ENCODE data around the gene PLA2G6. TPM values are rescaled to one million over a fixed set of nuclear protein-coding genes. Genes with fewer than 3 reads are reported as not detected.

PLA2G6 gene
- total RNA-seq, 1 experiment from 2014 or later: 39.8 TPM

DNA sequence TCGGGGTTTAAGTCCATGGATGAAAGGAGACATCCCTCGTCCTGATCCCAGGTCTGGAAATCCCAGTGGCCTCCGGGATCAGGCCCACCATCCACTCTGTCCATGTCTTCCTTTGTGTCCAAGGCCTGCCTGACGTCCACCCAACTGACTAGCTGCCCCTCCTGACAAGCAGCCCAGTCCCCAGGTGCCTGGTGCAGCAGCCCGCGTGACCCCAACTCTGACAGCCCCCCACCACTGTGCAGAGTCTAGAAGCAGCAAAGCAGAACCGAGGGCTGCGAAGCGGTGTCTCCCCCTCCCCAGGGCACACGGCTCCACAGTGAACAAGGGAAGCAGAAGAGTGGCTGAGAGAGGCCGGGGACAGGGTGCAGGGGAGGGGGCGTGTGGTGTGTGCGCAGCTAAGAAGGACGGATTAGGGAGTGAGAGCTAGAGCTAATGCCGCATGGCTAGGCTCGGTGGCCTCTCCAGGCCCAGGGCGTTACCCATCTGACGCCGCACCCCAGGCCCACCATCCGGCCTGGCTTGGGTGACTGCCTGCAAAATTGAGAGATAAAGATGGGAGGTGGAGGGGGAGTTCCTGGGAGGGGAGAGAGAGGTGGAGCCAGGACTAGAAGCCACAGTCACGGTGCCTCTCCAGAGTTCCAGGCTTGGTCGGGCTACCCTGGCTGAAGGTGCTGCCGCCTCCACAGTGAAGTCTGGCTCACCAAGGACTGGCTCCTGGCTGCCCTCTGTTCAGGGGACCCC is 54.5 kb downstream of the PLA2G6 start:
- H3K4me2 ChIP-seq: no peak overlapping the region
- no peaks in the 10 kb centered on the region for H3K27me3 ChIP-seq (ENCODE audit: insufficient read depth, low read depth)
- H3K9me2 ChIP-seq (ENCODE audit: insufficient read depth): no peaks in the 10 kb centered on the region
- H3K79me2 ChIP-seq (ENCODE audit: low read depth): no peaks in the 10 kb centered on the region
- TF ChIP-seq EZH2 (IDR thresholded peaks at IDR 0.05; ENCODE audit: low read depth): no peak
- TF ChIP-seq, protein P1, sequence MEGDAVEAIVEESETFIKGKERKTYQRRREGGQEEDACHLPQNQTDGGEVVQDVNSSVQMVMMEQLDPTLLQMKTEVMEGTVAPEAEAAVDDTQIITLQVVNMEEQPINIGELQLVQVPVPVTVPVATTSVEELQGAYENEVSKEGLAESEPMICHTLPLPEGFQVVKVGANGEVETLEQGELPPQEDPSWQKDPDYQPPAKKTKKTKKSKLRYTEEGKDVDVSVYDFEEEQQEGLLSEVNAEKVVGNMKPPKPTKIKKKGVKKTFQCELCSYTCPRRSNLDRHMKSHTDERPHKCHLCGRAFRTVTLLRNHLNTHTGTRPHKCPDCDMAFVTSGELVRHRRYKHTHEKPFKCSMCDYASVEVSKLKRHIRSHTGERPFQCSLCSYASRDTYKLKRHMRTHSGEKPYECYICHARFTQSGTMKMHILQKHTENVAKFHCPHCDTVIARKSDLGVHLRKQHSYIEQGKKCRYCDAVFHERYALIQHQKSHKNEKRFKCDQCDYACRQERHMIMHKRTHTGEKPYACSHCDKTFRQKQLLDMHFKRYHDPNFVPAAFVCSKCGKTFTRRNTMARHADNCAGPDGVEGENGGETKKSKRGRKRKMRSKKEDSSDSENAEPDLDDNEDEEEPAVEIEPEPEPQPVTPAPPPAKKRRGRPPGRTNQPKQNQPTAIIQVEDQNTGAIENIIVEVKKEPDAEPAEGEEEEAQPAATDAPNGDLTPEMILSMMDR (conservative IDR thresholded peaks at IDR 0.05): no peak
- BruUV-seq (replicated peaks): no TSS peak
- ChIA-PET CTCF (no interaction called here), POLR2A (ENCODE audit: unreplicated experiment) (no interaction called here)
- no peaks in the 10 kb centered on the region for H3K4me1 ChIP-seq (replicated peaks; ENCODE audit: insufficient read depth)
- intact Hi-C loops (cut with micrococcal nuclease; ENCODE audit: unreplicated experiment): no loop called here
- no peaks in the 10 kb centered on the region for H3K9me3 ChIP-seq (ENCODE audit: insufficient read depth, low read depth)
- DNase-seq: no peak
- no peak overlapping the region for H2AFZ ChIP-seq
- no peaks in the 10 kb centered on the region for H3K36me3 ChIP-seq (ENCODE audit: low read depth)
- 0 out of 2 replicates have a peak, but pooled peaks cover 11% of the 10 kb centered on the region for H3F3A ChIP-seq (ENCODE audit: insufficient read depth, low read depth)
- no peak overlapping the region for H3K27ac ChIP-seq
- no peaks in the 10 kb centered on the region for H4K20me1 ChIP-seq (ENCODE audit: insufficient read depth)
- H3K4me3 ChIP-seq: no peak overlapping the region

DNA sequence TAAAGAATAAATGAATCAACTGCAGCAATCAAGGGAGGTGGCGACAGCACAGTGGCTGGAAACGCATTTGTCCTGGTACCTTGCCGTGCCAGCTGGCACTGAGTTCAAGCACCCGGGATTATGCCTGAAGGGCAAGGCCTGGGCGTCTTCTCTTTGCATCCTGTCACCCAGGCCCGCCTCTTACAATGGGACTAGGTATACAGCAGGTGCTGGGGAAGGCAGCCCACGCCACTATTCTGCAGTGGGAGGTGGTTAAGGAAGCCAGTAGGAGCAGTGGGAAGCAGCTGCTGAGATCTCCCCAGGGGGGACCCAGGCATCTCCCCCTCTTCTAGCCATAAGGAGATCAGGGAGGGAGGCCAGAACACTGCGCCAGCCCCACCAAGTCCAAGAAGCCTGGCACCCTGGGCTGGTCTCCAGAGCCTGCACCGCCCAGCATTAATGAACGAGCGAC is 55.9 kb downstream of the PLA2G6 start:
- intact Hi-C loops (cut with micrococcal nuclease; ENCODE audit: unreplicated experiment): no loop called here
- DNase-seq: no peak
- ChIA-PET CTCF (no interaction called here), POLR2A (ENCODE audit: unreplicated experiment) (no interaction called here)
- Histone ChIP-seq H3K27ac (no peak overlapping the region), H3F3A (ENCODE audit: insufficient read depth, low read depth) (0 out of 2 replicates have a peak, but pooled peaks cover 11% of the 10 kb centered on the region), H3K9me3 (ENCODE audit: insufficient read depth, low read depth) (no peaks in the 10 kb centered on the region), H3K4me1 (replicated peaks; ENCODE audit: insufficient read depth) (no peaks in the 10 kb centered on the region), H4K20me1 (ENCODE audit: insufficient read depth) (no peaks in the 10 kb centered on the region), H3K27me3 (ENCODE audit: insufficient read depth, low read depth) (no peaks in the 10 kb centered on the region), H3K36me3 (ENCODE audit: low read depth) (no peaks in the 10 kb centered on the region), H3K4me3 (no peak overlapping the region), H3K79me2 (ENCODE audit: low read depth) (no peaks in the 10 kb centered on the region), H3K9me2 (ENCODE audit: insufficient read depth) (no peaks in the 10 kb centered on the region), H2AFZ (no peak overlapping the region), H3K4me2 (no peak overlapping the region)
- no TSS peak for BruUV-seq (replicated peaks)
- TF ChIP-seq, protein P1 (conservative IDR thresholded peaks at IDR 0.05): no peak
- no peak for TF ChIP-seq EZH2 (IDR thresholded peaks at IDR 0.05; ENCODE audit: low read depth)

DNA sequence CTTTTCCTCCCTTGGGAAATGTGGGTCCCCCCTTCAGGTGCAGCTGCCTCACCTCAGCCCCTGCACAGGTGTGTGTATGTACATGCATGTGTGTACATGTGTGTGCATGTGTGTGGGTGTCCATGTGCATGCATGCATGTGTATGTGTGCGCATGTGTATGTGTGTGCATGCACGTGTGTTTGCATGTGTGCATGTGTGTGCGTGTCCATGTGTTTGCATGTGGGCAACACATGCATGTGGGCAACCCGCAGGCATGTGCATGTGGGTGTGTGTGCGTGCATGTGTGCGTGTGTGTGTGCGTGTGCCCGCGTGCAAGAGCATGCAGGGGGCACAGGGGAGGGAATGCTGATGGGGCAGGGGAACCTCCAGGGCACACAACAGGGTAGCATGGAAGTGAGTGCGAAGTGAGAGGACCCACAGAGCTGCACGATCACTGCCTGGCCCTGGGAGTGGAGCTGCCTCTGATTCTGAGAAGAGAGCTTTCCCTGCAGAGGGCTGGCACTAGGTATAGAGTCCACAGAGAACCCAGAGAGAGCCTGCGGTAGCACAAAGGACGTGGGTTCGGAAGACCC is 56.5 kb downstream of the PLA2G6 start:
- H3K27ac ChIP-seq: no peak overlapping the region
- no peak for TF ChIP-seq EZH2 (IDR thresholded peaks at IDR 0.05; ENCODE audit: low read depth)
- TF ChIP-seq, protein P1 (conservative IDR thresholded peaks at IDR 0.05): no peak
- no peak overlapping the region for H3K4me3 ChIP-seq
- no peaks in the 10 kb centered on the region for H3K27me3 ChIP-seq (ENCODE audit: insufficient read depth, low read depth)
- no peaks in the 10 kb centered on the region for H3K36me3 ChIP-seq (ENCODE audit: low read depth)
- BruUV-seq (replicated peaks): no TSS peak
- no peak for DNase-seq
- H3F3A ChIP-seq (ENCODE audit: insufficient read depth, low read depth): 0 out of 2 replicates have a peak, but pooled peaks cover 11% of the 10 kb centered on the region
- H3K4me1 ChIP-seq (replicated peaks; ENCODE audit: insufficient read depth): no peaks in the 10 kb centered on the region
- intact Hi-C loops (cut with micrococcal nuclease; ENCODE audit: unreplicated experiment): no loop called here
- no peaks in the 10 kb centered on the region for H3K79me2 ChIP-seq (ENCODE audit: low read depth)
- no peaks in the 10 kb centered on the region for H3K9me2 ChIP-seq (ENCODE audit: insufficient read depth)
- H2AFZ ChIP-seq: no peak overlapping the region
- no peak overlapping the region for H3K4me2 ChIP-seq
- no peaks in the 10 kb centered on the region for H3K9me3 ChIP-seq (ENCODE audit: insufficient read depth, low read depth)
- CTCF ChIA-PET: no interaction called here
- no peaks in the 10 kb centered on the region for H4K20me1 ChIP-seq (ENCODE audit: insufficient read depth)
- POLR2A ChIA-PET (ENCODE audit: unreplicated experiment): no interaction called here
